Epithelial cell of proximal tubule (primary cell): ENCODE data around the gene YWHAG. TPM values are rescaled to one million over a fixed set of nuclear protein-coding genes. Genes with fewer than 3 reads are reported as not detected.
"Not testable (repeated sequence)": the region's sequence is repeated elsewhere in the genome, so short reads cannot be mapped to it uniquely, and the experiment has no call there.

Source experiments
- DNase-seq: peaks from one replicate; pipeline ENCODE4 v3.0.0-alpha.2; 2011; ENCODE audit warnings: low read depth
- H3K4me3 ChIP-seq: 2 replicates; pipeline ENCODE4 v1.5.1; 2011; ENCODE audit warnings: low read depth, mild to moderate bottlenecking, low read length
- total RNA-seq: library from RNA; depleted of rRNA; stranded (reverse); fragments of >200 nt; gene quantifications from 2 replicates; pipeline ENCODE4 v1.2.3, GENCODE V29; 2015
- TF ChIP-seq, protein P1 (sequence below): conservative IDR thresholded peaks from 2 replicates; pipeline ENCODE4 v1.5.1; 2012; ENCODE audit warnings: low read depth, mild to moderate bottlenecking, low read length

The YWHAG gene
- total RNA-seq, 1 donor from 2014 or later, result 74.7 TPM

DNA sequence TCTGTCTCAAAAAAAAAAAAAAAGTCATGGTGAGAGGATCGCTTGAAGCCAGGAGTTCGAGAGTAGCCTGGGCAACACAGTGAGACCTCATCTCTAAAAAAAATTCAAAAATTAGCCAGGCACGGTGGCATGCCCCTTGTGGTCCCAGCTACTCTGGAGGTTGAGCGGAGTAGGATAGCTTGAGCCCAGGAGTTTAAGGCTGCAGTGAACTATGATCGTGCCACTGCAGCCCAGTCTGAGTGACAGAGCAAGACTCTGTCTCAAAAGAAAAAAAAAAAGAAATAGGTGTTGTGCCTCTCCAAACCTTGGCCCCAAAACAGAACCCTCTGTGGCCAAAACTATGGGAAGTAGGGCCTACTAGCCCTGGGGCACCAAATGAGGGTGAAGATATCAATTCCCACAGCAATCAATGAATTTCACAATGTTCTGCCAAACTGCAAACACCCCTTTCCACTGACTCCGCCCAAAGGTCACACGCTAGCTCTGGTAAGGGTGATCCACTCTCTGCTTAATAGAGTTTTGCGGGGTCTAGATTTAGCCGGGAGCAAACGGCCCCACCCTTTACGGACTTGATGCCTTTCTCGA is 33.8 kb upstream of the YWHAG start:
- H3K4me3 ChIP-seq, result peak overlapping the region; percentile 60
- TF ChIP-seq, protein P1, sequence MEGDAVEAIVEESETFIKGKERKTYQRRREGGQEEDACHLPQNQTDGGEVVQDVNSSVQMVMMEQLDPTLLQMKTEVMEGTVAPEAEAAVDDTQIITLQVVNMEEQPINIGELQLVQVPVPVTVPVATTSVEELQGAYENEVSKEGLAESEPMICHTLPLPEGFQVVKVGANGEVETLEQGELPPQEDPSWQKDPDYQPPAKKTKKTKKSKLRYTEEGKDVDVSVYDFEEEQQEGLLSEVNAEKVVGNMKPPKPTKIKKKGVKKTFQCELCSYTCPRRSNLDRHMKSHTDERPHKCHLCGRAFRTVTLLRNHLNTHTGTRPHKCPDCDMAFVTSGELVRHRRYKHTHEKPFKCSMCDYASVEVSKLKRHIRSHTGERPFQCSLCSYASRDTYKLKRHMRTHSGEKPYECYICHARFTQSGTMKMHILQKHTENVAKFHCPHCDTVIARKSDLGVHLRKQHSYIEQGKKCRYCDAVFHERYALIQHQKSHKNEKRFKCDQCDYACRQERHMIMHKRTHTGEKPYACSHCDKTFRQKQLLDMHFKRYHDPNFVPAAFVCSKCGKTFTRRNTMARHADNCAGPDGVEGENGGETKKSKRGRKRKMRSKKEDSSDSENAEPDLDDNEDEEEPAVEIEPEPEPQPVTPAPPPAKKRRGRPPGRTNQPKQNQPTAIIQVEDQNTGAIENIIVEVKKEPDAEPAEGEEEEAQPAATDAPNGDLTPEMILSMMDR, result no peak

DNA sequence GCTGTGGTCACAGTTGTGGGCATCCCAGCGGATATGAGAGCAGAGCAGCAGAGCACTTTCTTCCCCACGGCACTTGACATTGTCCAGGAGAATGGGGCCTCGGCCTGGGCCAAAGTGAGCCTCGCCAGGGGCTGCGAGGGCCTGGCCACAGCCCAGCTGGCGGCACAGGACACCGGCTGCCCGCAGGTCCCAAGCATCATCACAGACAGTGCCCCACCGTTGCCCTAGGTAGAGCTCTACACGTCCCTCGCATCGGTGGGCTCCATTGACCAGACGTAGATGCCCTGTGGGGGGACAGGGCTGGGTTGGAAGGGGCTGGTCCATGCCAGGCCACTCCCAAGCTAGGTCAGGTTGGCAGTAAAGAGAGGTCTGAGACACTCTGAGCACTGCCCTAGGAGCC is 31.3 kb upstream of the YWHAG start:
- H3K4me3 ChIP-seq, result no peak overlapping the region
- TF ChIP-seq, protein P1, result no peak
- no peak for DNase-seq

More for the DNA sequence above, 33.8 kb upstream of the YWHAG start:
- DNase-seq, result no peak

DNA sequence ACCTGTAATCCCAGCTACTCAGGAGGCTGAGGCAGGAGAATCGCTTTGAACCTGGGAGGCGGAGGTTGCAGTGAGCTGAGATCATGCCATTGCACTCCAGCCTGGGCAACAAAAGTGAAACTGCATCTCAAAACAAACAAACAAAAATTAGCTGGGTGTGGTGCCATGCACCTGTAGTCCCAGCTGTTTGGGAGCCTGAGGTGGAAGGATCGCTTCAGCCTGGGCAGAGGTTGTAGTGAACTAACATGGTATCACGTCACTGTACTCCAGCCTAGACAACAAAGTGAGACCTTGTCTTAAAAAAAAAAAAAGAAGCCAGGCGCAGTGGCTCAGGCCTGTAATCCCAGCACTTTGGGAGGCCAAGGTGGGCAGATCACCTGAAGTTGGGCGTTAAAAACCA is 29.0 kb upstream of the YWHAG start:
- not testable (repeated sequence) for DNase-seq, H3K4me3 ChIP-seq

DNA sequence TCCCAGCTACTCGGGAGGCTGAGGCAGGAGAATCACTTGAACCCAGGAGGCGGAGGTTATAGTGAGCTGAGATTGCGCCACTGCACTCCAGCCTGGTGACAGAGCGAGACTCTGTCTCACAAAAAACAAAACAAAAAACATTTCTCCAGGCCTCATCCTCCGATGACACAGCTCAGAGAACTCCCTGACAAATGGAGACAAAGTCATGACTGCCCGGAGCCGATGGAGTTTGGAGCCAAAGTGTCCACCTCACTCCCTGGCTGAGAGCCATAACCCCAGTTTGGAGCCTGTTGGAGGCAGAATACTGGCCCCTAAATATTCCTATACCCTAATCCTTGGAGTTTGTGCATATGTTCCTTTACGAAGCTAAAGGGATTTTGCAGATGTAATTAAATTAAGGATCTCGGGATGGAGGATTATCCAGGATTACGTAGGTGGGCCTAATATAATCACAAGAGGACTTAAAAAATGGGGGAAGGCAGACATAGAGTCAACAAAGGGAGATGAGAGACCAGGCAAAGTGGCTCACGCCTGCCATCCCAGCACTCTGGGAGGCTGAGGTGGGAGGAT is 28.0 kb upstream of the YWHAG start:
- TF ChIP-seq, protein P1, result no peak
- H3K4me3 ChIP-seq, result no peak overlapping the region
- no peak for DNase-seq

DNA sequence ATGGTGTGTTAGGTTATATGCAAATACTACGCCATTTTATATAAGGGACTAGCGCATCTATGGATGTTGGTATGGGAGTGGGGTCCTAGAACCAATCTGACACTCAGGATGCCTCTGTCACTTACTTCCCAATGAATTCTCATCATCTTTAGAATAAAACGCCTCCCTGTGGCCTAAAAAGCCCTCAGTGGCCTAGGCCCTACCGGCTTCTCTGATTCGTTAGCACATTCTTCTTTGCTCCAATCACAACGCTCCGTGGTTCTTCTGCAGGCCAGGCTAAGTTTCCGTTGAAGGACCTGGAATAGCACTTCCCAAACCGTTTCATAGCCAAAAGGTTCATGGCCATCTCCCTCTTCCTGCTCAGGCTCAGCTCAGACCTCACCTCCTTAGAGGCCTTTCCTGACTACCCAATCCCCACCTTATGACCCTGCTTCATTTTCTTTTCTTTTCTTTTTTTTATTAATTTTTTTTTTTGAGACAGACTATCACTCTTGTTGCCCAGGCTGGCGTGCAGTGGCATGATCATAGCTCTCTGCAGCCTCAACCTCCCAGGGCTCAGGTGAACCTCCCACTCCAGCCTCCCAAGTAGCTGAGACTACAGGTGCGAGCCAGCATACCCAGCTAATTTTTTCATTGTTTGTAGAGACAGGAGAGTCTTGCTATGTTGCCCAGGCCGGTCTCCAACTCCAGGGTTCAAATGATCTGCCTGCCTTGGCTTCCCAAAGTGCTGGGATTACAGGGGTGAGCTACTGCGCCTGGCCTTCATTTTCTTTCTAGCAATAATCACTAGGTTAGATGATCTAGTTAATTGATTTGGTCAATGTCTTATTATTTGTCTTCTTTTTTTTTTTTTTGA is 24.5 kb upstream of the YWHAG start:
- no peak for DNase-seq
- TF ChIP-seq, protein P1, result peak; percentile 2
- H3K4me3 ChIP-seq, result no peak overlapping the region

DNA sequence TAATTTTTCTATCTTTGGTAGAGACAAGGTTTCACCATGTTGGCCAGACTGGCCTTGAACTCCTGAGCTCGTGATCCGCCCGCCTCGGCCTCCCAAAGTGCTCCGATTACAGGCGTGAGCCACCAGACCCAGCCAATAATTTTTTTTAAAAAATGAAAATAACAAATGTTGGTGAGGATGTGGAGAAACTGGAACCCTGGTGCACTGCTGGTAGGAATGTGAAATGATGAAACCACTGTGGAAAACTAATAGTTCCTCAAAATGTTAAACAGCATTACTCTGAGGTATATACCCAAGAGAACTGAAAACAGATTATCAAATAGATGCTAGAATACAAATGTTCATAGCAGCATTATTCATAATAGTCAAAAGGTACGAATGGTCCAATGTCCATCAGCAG is 23.0 kb upstream of the YWHAG start:
- no peak for DNase-seq
- H3K4me3 ChIP-seq, result no peak overlapping the region
- TF ChIP-seq, protein P1, result peak; percentile 32

DNA sequence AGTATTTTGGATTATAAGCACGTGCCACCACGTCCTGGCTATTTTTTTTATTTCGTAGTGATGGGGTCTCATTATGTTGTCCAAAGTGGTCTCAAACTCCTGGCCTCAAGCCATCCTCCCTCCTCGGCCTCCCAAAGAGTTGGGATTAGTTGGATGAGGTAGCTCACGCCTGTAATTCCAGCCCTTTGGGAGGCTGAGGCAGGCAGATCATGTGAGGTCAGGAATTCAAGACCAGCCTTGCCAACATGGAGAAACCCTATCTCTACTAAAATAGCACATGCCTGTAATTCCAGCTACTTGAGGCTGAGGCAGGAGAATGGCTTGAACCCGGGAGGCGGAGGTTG is 21.8 kb upstream of the YWHAG start:
- no peak for DNase-seq
- TF ChIP-seq, protein P1, result no peak

More for the DNA sequence above, 21.8 kb upstream of the YWHAG start:
- H3K4me3 ChIP-seq, result peak overlapping the region; percentile 37
